Measurements from ENCODE around the gene IRF1. TPM values are rescaled to one million over a fixed set of nuclear protein-coding genes. Genes with fewer than 3 reads are reported as not detected.

IRF1 gene
- 13.4 and 23.3 TPM in 2 replicates for total RNA-seq

GRCh38 chr5:132490484-132491367 is at the start of gene IRF1:
IRF1 (minus strand) TSS chr5:132490773; CDS start chr5:132489478, 1,295 bp downstream.

Other genes starting within 250 kb of the IRF1 start
- gene PDLIM4, start 233.1 kb downstream of the IRF1 start, total RNA-seq, result 9.0 and 19.4 TPM in 2 replicates
- gene SLC22A4, start 196.4 kb downstream of the IRF1 start, total RNA-seq, result 1.4 and 5.2 TPM in 2 replicates
- gene SLC22A5, start 121.1 kb downstream of the IRF1 start, total RNA-seq, result 4.3 and 10.2 TPM in 2 replicates
- gene IL5, start 52.7 kb upstream of the IRF1 start, total RNA-seq, result not detected in 2 replicates
- 6.7 and 8.6 TPM in 2 replicates for gene RAD50, start 66.2 kb upstream of the IRF1 start, total RNA-seq
- 1.3 TPM in 1 of 2 replicates, not detected in the other for gene IL13, start 167.4 kb upstream of the IRF1 start, total RNA-seq
- not detected in 2 replicates for gene IL4, start 183.2 kb upstream of the IRF1 start, total RNA-seq
- gene KIF3A, start 246.8 kb upstream of the IRF1 start, total RNA-seq, result 3.2 and 5.1 TPM in 2 replicates